Endothelial cell of hepatic sinusoid (primary cell): ENCODE data around the gene SLC38A3.
"Not testable (repeated sequence)": the region's sequence is repeated elsewhere in the genome, so short reads cannot be mapped to it uniquely, and the experiment has no call there.

Experiments used
- in situ Hi-C: cut with HindIII; loops from 2 replicates; pipeline ENCODE4 v1.10.0; 2017; ENCODE audit warnings: low sequenced_read_pairs

The SLC38A3 gene

GRCh38 chr3:50228184-50228763, 23.2 kb downstream of the SLC38A3 start:
- in situ Hi-C loops = not testable (repeated sequence)

DNA sequence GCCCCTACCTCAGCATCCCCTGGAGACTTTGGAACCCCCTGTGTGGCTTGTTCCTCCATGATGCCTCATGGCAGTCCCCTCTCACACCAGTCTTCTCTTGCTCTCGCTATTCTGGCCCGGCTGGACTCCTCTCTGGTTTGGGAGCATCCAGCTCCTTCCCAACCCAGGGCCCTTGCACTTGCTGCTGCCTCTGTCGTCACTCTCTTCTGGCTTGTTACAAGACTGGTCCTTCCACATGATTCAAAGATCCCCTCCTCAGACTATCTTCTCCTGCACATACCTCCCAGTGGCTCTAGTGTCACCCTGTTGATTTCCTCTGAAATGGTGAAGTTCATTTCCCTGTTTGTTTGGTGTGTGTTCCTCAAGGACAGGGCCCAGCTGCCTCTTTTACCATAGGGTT, 24.4 kb downstream of the SLC38A3 start:
- in situ Hi-C loops = no loop called here

DNA sequence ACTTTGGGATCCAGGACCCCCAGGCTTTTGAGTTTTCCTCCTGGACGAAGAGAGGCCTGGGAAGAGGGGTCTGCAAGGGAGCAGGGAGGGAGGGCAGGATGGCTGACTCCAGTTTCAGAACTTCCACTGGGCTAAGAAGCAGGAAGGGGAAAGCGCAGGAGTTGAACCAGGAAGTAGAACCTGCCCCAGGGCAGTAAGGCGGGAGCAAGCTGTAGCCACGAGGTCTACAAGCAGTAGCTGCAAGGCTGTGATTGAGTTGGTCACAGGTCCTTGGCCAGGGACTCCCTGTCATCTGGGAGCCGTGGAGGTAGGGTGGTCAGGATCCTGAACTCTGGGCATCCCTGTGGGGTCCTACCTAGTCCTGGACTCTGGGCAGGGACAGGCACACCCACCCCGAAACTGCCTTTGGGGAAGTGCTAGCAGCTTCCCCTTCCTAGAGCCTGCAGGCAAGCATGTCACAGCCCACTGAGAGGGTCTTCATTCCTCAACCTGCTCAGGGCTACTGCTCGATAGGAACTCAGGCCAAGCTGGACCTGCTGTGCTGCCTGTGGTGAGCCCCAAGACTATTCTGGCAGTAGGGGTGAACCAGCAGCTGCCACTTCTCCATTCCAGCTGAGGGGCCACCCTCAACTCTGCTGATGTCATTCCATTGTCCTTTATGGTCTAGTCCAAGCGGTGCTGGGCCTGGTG, 25.2 kb downstream of the SLC38A3 start:
- in situ Hi-C loops = no loop called here

- in situ Hi-C loops = no loop called here
Measured at GRCh38 chr3:50230794-50231125, 25.7 kb downstream of the SLC38A3 start.

- in situ Hi-C loops = no loop called here
Measured at GRCh38 chr3:50231581-50231980, 26.5 kb downstream of the SLC38A3 start.

GRCh38 chr3:50232303-50232702, 27.2 kb downstream of the SLC38A3 start:
- in situ Hi-C loops = no loop called here

GRCh38 chr3:50233176-50233575, 28.1 kb downstream of the SLC38A3 start:
- in situ Hi-C loops = no loop called here

DNA sequence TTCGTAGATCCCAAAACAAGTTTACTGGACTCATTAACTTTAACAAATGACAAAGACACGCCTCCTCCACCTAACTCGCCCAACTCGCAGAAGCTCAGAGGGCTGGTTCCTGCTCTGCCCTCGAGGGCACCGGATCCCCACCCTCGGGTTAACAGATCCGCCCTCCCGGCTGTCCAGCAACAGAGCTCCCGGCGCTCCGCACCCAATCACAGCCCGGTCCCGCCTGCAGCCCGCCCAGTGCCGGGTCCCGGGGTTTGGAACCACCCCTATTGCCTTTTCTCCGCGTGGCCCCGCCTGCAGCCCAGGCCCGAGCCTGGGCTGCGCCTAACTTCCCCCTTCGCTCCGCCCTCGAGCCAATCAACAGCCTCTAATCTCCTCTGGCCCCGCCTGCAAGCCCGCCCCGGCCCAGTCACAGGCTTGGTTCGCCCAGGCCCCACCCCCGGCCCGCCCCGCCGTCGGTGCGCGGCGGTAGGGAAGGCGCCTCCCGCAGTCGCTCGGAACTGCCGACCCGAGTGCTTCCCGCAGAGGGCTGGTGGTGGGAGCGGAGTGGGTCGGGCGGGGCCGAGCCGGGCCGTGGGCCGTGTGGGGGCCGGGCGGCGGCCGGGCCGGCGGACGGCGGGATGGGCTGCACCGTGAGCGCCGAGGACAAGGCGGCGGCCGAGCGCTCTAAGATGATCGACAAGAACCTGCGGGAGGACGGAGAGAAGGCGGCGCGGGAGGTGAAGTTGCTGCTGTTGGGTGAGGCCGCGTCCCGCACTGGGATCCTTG, 30.8 kb downstream of the SLC38A3 start, which contains the start of gene GNAI2:
Gene GNAI2 (plus strand): TSS at position 489 of the 768 bp plus-strand sequence. CDS start 132 bp downstream, at position 621.
- in situ Hi-C loops = no loop called here

DNA sequence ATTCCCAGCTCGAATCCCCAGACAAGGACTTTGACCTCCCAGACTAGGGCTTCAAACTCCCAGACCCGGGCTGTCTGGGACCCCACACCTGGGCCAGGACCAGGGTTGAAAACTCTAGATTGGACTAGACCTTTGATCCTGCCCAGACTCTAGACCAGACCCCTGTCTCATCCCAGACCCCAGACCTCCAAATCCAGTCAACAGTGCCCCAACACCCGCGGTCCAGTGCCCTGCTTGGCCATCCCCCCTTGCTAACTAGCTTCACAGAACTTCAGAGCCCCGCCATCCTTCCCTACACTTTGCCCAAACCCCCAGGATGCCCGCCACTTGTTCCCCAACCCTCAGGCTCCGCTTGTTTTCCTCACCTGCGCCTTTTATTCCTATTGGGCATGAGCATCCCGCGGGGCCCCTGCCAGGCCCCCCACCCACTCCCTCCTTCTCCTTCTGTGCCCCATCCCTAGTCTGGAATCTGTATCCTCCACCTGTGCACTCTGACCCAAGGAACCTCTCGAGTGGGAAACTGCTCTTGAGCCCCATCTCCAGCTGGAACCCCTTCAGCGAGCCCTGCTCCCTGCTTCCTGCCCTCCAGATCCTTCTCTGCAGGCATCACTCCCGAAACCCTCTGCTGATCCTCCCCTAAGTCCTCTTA, 31.5 kb downstream of the SLC38A3 start:
- in situ Hi-C loops = no loop called here

DNA sequence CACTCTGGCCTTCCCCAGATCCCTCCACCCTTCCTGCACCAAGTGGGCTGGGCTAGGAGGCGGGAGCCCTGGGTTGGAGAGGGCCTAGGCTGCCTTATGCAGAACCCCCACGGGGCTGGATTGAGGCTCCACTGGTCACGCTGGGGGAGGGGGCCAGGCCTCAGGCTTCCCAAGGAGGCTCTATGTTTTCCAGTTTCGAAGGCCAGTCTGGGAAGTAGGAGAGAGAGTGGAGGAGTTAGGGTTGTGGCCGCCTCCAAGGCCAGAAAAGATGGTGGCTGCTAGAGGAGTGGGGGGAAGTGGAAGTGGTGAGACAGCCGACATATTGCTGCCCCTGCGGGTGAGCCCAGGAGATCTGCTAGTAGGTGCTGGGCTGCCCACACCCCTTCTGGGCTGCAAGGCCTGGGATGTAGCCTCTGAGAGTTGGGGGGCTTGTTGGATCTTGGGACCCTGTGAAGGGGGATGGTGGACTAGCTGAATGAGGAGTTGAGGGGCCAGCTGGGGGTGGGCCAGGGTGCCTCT, 32.1 kb downstream of the SLC38A3 start:
- in situ Hi-C loops = no loop called here

GRCh38 chr3:50237754-50238548, 32.9 kb downstream of the SLC38A3 start:
- in situ Hi-C loops = no loop called here

- in situ Hi-C loops = no loop called here
Measured at GRCh38 chr3:50238549-50239026, 33.5 kb downstream of the SLC38A3 start.

GRCh38 chr3:50239649-50240048, 34.6 kb downstream of the SLC38A3 start:
- in situ Hi-C loops = loop anchor here (5.0 to 10.0 kb wide), 3 partner anchors 57 to 145 kb away; partner anchors contain the start of gene TUSC2

DNA sequence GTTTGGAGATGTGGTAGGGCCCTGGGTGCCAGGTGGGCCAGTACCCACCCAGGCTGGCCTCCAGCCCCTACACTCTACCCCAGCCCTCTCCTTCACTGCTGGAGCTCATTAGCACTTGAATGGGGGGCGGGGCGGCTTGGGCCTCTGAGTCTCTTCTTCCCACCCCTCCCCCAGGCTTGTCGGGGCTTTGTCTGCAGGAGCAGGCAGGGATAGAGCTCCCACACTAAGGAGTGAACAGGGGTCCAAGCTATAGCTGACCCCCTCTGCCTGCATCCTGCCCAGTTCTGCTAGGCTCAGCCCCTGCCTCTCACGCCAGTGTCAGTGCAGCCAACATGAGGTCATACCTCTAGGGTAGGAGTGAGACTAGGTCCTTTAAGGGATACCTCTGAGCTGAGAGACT, 36.1 kb downstream of the SLC38A3 start:
- in situ Hi-C loops = loop anchor here (5.0 to 10.0 kb wide), 3 partner anchors 59 to 146 kb away; partner anchors contain the start of gene TUSC2

DNA sequence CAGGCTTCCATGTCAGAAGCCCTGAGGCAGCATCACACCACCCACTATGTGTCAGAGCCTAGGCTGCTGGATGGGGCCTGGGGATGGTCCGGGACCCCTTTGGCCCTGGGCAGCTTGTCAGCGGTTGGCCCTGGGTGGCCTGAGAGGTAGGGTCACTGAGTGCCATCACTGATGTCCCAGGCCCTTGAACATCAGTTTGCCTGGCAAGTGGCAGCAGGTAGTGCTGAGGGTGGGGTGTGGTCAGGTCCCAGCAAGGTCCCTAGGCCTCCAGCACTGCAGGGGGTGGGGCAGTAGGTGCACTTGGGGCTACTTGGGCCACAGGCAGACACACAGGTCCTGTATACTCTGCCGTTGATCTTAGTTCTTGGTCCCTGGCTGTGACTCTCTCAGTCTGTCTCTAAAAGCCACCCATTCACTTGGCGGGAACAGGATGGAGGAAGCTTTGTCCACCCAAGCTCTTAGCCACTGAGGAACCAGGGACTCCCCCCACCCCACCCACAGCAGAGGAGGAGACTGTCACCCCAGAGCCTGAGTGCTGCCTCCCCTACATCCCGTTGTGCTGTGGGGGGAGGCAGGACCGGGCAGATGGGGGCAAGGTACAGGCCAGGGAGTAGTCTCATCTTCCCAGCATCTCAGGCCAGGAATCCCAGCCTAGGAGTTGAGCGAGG, 36.8 kb downstream of the SLC38A3 start:
- in situ Hi-C loops = loop anchor here (5.0 to 10.0 kb wide), 3 partner anchors 60 to 147 kb away; partner anchors contain the start of gene TUSC2

- in situ Hi-C loops = loop anchor here (5.0 to 10.0 kb wide), 3 partner anchors 60 to 148 kb away; partner anchors contain the start of gene TUSC2
Measured at GRCh38 chr3:50242381-50242770, 37.3 kb downstream of the SLC38A3 start.

GRCh38 chr3:50242851-50243542, 37.9 kb downstream of the SLC38A3 start:
- in situ Hi-C loops = loop anchor here (5.0 to 10.0 kb wide), 3 partner anchors 61 to 148 kb away; partner anchors contain the start of gene TUSC2

GRCh38 chr3:50243543-50243895, 38.4 kb downstream of the SLC38A3 start:
- in situ Hi-C loops = loop anchor here (5.0 to 10.0 kb wide), 3 partner anchors 61 to 149 kb away; partner anchors contain the start of gene TUSC2

GRCh38 chr3:50244813-50245212, 39.7 kb downstream of the SLC38A3 start:
- in situ Hi-C loops = loop anchor here (5.0 to 10.0 kb wide), 3 partner anchors 63 to 150 kb away; partner anchors contain the start of gene TUSC2
